Neural cell (in vitro differentiated cells): ENCODE data around the gene SFMBT1. TPM values are rescaled to one million over a fixed set of nuclear protein-coding genes. Genes with fewer than 3 reads are reported as not detected.

Experiments
- H2AFZ ChIP-seq: fragments of 200-600, 300-800 bp; sonication (generic), shearing (Covaris generic); 2 replicates; pipeline ENCODE4 v1.6.0; 2014; ENCODE audit warnings: low read depth, mild to moderate bottlenecking, antibody characterized with exemption, low read length, moderate library complexity
- H3F3A ChIP-seq: fragments of 200-600 bp; shearing (Covaris generic); 2 replicates; pipeline ENCODE4 v1.6.1; 2016; ENCODE audit warnings: mild to moderate bottlenecking, moderate library complexity, mixed read lengths, antibody characterized with exemption, low read length; ENCODE audit not compliant: insufficient read depth, poor library complexity, severe bottlenecking
- H3K27ac ChIP-seq: fragments of 200-600, 300-800 bp; sonication (generic), shearing (Covaris generic); 2 replicates; pipeline ENCODE4 v1.5.1; 2014; ENCODE audit warnings: mild to moderate bottlenecking, low read length, moderate library complexity
- H3K27me3 ChIP-seq: fragments of 300-800, 200-600 bp; sonication (generic), shearing (Covaris generic); 2 replicates; pipeline ENCODE4 v1.6.0; 2014; ENCODE audit warnings: mild to moderate bottlenecking, low read depth, low read length, moderate library complexity; ENCODE audit not compliant: insufficient read depth
- H3K36me3 ChIP-seq: fragments of 300-800, 200-600 bp; sonication (generic), shearing (Covaris generic); 2 replicates; pipeline ENCODE4 v1.5.1; 2014; ENCODE audit warnings: mild to moderate bottlenecking, antibody characterized with exemption, low read length, moderate library complexity; ENCODE audit not compliant: insufficient read depth
- H3K4me2 ChIP-seq: fragments of 300-800, 200-600 bp; sonication (generic), shearing (Covaris generic); 2 replicates; pipeline ENCODE4 v1.6.0; 2014; ENCODE audit warnings: mild to moderate bottlenecking, low read length
- H3K4me3 ChIP-seq: fragments of 300-800, 200-600 bp; sonication (generic), shearing (Covaris generic); 2 replicates; pipeline ENCODE4 v1.5.1; 2014; ENCODE audit warnings: mild to moderate bottlenecking, low read length, moderate library complexity
- H3K79me2 ChIP-seq: fragments of 200-600 bp; shearing (Covaris generic); replicated peaks from 2 replicates; pipeline ENCODE4 v1.6.0; 2014; ENCODE audit warnings: mild to moderate bottlenecking, low read length, moderate library complexity; ENCODE audit not compliant: insufficient read depth
- H3K9ac ChIP-seq: fragments of 300-800, 200-600 bp; sonication (generic), shearing (Covaris generic); 2 replicates; pipeline ENCODE4 v1.6.1; 2016; ENCODE audit warnings: mild to moderate bottlenecking, low read length, mixed read lengths
- H3K9me2 ChIP-seq: fragments of 200-600 bp; shearing (Covaris generic); 2 replicates; pipeline ENCODE4 v1.6.1; 2016; ENCODE audit warnings: mild to moderate bottlenecking, low read length, mixed read lengths; ENCODE audit not compliant: insufficient read depth
- H3K9me3 ChIP-seq: fragments of 200-600, 300-800 bp; sonication (generic), shearing (Covaris generic); 2 replicates; pipeline ENCODE4 v1.6.1; 2016; ENCODE audit warnings: mild to moderate bottlenecking, mixed run types, low read length, moderate library complexity, mixed read lengths
- H4K20me1 ChIP-seq: fragments of 200-600 bp; shearing (Covaris generic); 2 replicates; pipeline ENCODE4 v1.6.1; 2016; ENCODE audit warnings: mild to moderate bottlenecking, mixed run types; ENCODE audit not compliant: insufficient read depth
- CTCF ChIP-seq: fragments of 450-650 bp; IDR thresholded peaks from 2 replicates; pipeline ENCODE4 v1.5.1; 2014; ENCODE audit warnings: antibody characterized with exemption, mild to moderate bottlenecking, moderate library complexity; ENCODE audit not compliant: poor library complexity, severe bottlenecking
- EP300 ChIP-seq: fragments of 450-650 bp; conservative IDR thresholded peaks from 2 replicates; pipeline ENCODE4 v1.6.1; 2014; ENCODE audit warnings: antibody characterized with exemption, mild to moderate bottlenecking, moderate library complexity; ENCODE audit not compliant: poor library complexity, severe bottlenecking
- EZH2 ChIP-seq: fragments of 200-600, 300-800 bp; shearing (Covaris generic), sonication (generic); IDR thresholded peaks from 2 replicates; pipeline ENCODE4 v1.6.1; 2014; ENCODE audit warnings: antibody characterized with exemption, low read length, borderline replicate concordance, mild to moderate bottlenecking; ENCODE audit not compliant: insufficient read depth, poor library complexity, severe bottlenecking
- MXI1 ChIP-seq: fragments of 450-650 bp; conservative IDR thresholded peaks from 2 replicates; pipeline ENCODE4 v1.6.1; 2014; ENCODE audit warnings: antibody characterized with exemption, mild to moderate bottlenecking; ENCODE audit not compliant: poor library complexity, severe bottlenecking
- REST ChIP-seq: IDR thresholded peaks from 2 replicates; pipeline ENCODE4 v1.6.1; 2012; ENCODE audit warnings: borderline replicate concordance
- SMC3 ChIP-seq: fragments of 450-650 bp; conservative IDR thresholded peaks from 2 replicates; pipeline ENCODE4 v1.6.1; 2014; ENCODE audit warnings: antibody characterized with exemption, mild to moderate bottlenecking, moderate library complexity; ENCODE audit not compliant: poor library complexity
- TAF1 ChIP-seq: IDR thresholded peaks from 2 replicates; pipeline ENCODE4 v1.6.1; 2012; ENCODE audit warnings: low read depth
- polyA plus RNA-seq: library from polyadenylated mRNA; depleted of rRNA; stranded (reverse); fragments of >200 nt; gene quantifications from 2 replicates; pipeline ENCODE4 v1.2.3, GENCODE V29; 2014

Gene SFMBT1
- polyA plus RNA-seq, 1 donor from 2014 or later: 17.3 TPM

DNA sequence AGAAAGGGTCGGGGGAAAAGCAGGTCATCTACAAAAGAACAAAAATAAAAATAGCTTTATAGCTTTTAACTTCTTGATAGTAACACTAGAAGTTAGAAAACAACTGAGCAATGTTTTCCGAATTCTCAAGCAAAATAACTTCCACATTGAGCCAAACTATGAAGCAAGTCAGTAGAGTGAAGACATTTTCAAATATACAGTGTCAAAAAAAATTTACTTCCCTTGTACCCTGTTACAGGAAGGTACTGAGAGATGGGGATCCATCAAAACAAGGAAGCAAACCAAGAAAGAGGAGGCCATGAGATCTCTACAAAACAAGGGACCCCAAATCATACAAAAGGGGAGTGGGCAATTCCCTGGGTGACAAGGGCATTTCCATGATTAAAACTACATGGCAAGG lies 121.9 kb downstream of the SFMBT1 start:
- Histone ChIP-seq H3K4me3 (no peak overlapping the region), H3K9ac (no peak overlapping the region), H3K79me2 (no peaks in the 10 kb centered on the region), H3K36me3 (no peaks in the 10 kb centered on the region), H3K4me2 (no peak overlapping the region), H3K9me2 (no peaks in the 10 kb centered on the region), H4K20me1 (no peaks in the 10 kb centered on the region), H2AFZ (no peak overlapping the region), H3F3A (no peaks in the 10 kb centered on the region), H3K27ac (no peak overlapping the region), H3K9me3 (no peaks in the 10 kb centered on the region), H3K27me3 (no peaks in the 10 kb centered on the region)
- TF ChIP-seq EP300: no peak

GRCh38 chr3:52920841-52921240 lies 125.0 kb downstream of the SFMBT1 start:
- no peak for TF ChIP-seq EP300
- Histone ChIP-seq H3K9me2 (no peaks in the 10 kb centered on the region), H3K4me2 (no peak overlapping the region), H3K9ac (no peak overlapping the region), H4K20me1 (no peaks in the 10 kb centered on the region), H3K9me3 (no peaks in the 10 kb centered on the region), H3K79me2 (no peaks in the 10 kb centered on the region), H3F3A (no peaks in the 10 kb centered on the region), H3K27me3 (no peaks in the 10 kb centered on the region), H3K4me3 (no peak overlapping the region), H3K36me3 (no peaks in the 10 kb centered on the region), H2AFZ (no peak overlapping the region), H3K27ac (no peak overlapping the region)

DNA sequence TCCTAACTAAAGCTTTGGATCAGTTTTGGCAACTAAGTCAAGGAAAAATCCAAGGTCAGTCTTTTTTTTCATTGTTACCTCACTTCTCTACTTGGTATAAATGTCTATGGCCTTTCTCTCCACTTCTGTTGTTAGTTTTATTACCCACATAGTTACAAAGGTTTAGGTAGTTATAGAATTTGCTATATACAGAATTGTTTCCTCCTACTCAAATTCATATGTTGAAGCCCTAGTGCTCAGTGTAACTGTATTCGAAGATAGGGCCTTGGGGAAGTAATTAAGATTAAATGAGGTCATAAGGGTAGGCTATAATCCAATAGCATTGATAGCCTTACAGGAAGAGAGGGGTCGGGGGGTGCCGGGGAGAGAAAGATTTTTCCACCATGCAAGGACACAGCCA lies 128.8 kb downstream of the SFMBT1 start:
- Histone ChIP-seq H3K79me2 (no peaks in the 10 kb centered on the region), H3K27ac (no peak overlapping the region), H3K4me2 (no peak overlapping the region), H4K20me1 (no peaks in the 10 kb centered on the region), H3K36me3 (peaks cover 4% of the 10 kb centered on the region), H3K9me2 (no peaks in the 10 kb centered on the region), H3K9ac (no peak overlapping the region), H3K4me3 (no peak overlapping the region), H3K9me3 (no peaks in the 10 kb centered on the region), H2AFZ (no peak overlapping the region), H3F3A (no peaks in the 10 kb centered on the region), H3K27me3 (no peaks in the 10 kb centered on the region)
- TF ChIP-seq EZH2: no peak
- no peak for TF ChIP-seq MXI1
- TF ChIP-seq EP300: no peak
- TF ChIP-seq TAF1: no peak
- TF ChIP-seq REST: no peak
- TF ChIP-seq SMC3: no peak
- no peak for TF ChIP-seq CTCF
